Lower leg skin (tissue), 3 donors: Measurements from ENCODE around the gene PKP4.

ENCODE experiments used
- CTCF ChIP-seq, 3 donors: fragments of 450-650 bp; IDR thresholded peaks; one replicate each; pipeline ENCODE4 v1.5.1; 2016; ENCODE audit warnings: antibody characterized with exemption in 3 of 3, mild to moderate bottlenecking in 3 of 3, moderate library complexity in 2 of 3
- POLR2A ChIP-seq, 2 donors: fragments of 450-650 bp; IDR thresholded peaks; one replicate each; pipeline ENCODE4 v1.6.1; 2016 to 2017; ENCODE audit warnings: antibody characterized with exemption in 2 of 2, mild to moderate bottlenecking in 1 of 2, moderate library complexity in 1 of 2

- no peak for TF ChIP-seq CTCF (IDR thresholded peaks at IDR 0.05)
- TF ChIP-seq POLR2A (IDR thresholded peaks at IDR 0.05), result no peak
Measured at GRCh38 chr2:158651358-158652057, 194.8 kb downstream of the PKP4 start.
